ENCODE results near the gene GALNT1.

DNA sequence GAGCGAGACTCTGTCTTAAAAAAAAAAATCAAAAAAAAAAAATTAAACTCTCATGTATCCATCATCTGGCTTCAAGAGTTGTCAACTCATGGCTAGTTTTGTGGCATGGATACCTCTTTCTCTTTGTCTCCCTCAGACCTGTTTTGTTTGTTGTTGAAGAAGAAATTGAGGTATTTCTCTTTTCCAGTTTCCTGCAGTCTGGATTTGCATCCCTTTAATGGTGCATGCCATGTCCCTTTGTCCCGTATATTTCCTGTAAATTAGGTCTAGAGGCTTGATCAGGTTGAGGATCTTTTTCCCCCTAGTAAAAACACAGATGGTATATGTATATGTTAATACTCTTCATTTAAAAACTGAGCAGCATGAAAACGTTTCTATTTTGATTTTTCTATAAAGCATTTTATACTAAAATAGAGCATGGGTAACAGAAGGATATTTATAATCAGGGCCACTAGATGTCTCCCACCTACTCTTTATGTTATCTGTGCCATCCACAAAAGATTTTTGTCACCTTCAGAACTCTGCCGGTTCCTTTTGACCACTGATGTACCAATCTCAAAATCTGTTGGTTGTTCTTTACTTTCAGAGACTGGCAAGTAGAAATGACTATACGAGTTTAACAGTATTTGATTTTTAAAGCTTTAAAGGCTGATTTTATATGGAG lies 80.1 kb downstream of the GALNT1 start:
- no peak for TF ChIP-seq KDM1A (IDR thresholded peaks at IDR 0.05; ENCODE audit: borderline replicate concordance)
- no peak for TF ChIP-seq HCFC1 (IDR thresholded peaks at IDR 0.05; ENCODE audit: low read length)
- no peak for TF ChIP-seq EP300 (IDR thresholded peaks at IDR 0.05; ENCODE audit: borderline replicate concordance in 1 of 2, control insufficient read depth in 1 of 2, low read depth in 2 of 2, low read length in 2 of 2)
